Panc1 (cell line): ENCODE data around the gene LCOR. TPM values are rescaled to one million over a fixed set of nuclear protein-coding genes. Genes with fewer than 3 reads are reported as not detected.
A peak's percentile ranks its signal among the peaks of the same experiment; 100 is the strongest.

Experiments used
- ATAC-seq: fragments of 200-7000 bp; cut with Tn5 transposase; 2 replicates; pipeline ENCODE4 v1.9.1; 2020; ENCODE audit warnings: mild to moderate bottlenecking, moderate library complexity
- BruUV-seq: library from RNA; stranded (reverse); fragments of 400-500 nt; replicated peaks from 2 replicates; lab custom pipeline; 2021; lab: Mats Ljungman, UMichigan
- CTCF ChIA-PET: fragments of 300-600 bp; sonication (Branson Sonifier 250); formaldehyde crosslinking; loops from one replicate; lab custom pipeline; 2022; ENCODE audit warnings: antibody characterized with exemption; lab: Charles Lee
- POLR2A ChIA-PET: fragments of 300-600 bp; sonication (Branson Sonifier 250); formaldehyde crosslinking; loops from one replicate; lab custom pipeline; 2022; ENCODE audit warnings: antibody characterized with exemption; lab: Charles Lee
- DNase-seq: peaks from one replicate; pipeline ENCODE4 v3.0.0-alpha.2; 2010; ENCODE audit warnings: low read depth, low spot score
- H3K27ac ChIP-seq: 2 replicates; pipeline ENCODE4 v1.5.1; 2011; ENCODE audit warnings: mild to moderate bottlenecking, low read length, inconsistent platforms
- H3K27me3 ChIP-seq: fragments of 200-500 bp; sonication (Bioruptor generic); 2 replicates; pipeline ENCODE4 v1.6.0; 2014; ENCODE audit warnings: low read length, inconsistent platforms; ENCODE audit not compliant: control insufficient read depth, insufficient read depth
- H3K36me3 ChIP-seq: fragments of 200-500 bp; sonication (Bioruptor generic); 2 replicates; pipeline ENCODE4 v1.5.1; 2014; ENCODE audit warnings: inconsistent platforms, mild to moderate bottlenecking, low read length, moderate library complexity; ENCODE audit not compliant: control insufficient read depth, insufficient read depth
- H3K4me1 ChIP-seq: 2 replicates; pipeline ENCODE4 v1.5.1; 2011; ENCODE audit warnings: inconsistent platforms, mild to moderate bottlenecking, low read length, moderate library complexity; ENCODE audit not compliant: control insufficient read depth, insufficient read depth
- H3K4me3 ChIP-seq, 2 experiments: 2 replicates each; pipeline ENCODE4 v1.5.1; 2011 to 2012; ENCODE audit warnings: low read depth in 2 of 2, low read length in 2 of 2, mild to moderate bottlenecking in 2 of 2, inconsistent platforms in 1 of 2, moderate library complexity in 1 of 2
- H3K9me3 ChIP-seq: fragments of 200-500 bp; sonication (Bioruptor generic); 2 replicates; pipeline ENCODE4 v1.5.1; 2014; ENCODE audit warnings: low read depth, mild to moderate bottlenecking, inconsistent platforms, low read length, moderate library complexity; ENCODE audit not compliant: control insufficient read depth, insufficient read depth
- POLR2AphosphoS5 ChIP-seq: IDR thresholded peaks from 2 replicates; pipeline ENCODE4 v1.6.1; 2012; ENCODE audit warnings: mild to moderate bottlenecking, low read depth, low read length, moderate library complexity
- SIN3A ChIP-seq: IDR thresholded peaks from 2 replicates; pipeline ENCODE4 v1.6.1; 2012; ENCODE audit warnings: low read depth, mild to moderate bottlenecking, low read length, moderate library complexity, borderline replicate concordance; ENCODE audit not compliant: insufficient read depth
- TCF7L2 ChIP-seq: IDR thresholded peaks from 2 replicates; pipeline ENCODE4 v1.6.1; 2011; ENCODE audit warnings: mild to moderate bottlenecking, low read depth, low read length, inconsistent platforms
- in situ Hi-C: cut with HindIII; loops from 2 replicates; pipeline ENCODE4 v1.10.0; 2016; ENCODE audit warnings: low sequenced_read_pairs, low pct_unique_long_range_greater_than_20kb
- intact Hi-C: fragments of 100-400 bp; cut with micrococcal nuclease; formaldehyde crosslinking; loops from one replicate; pipeline ENCODE4 v1.10.0; 2022; ENCODE audit not compliant: unreplicated experiment
- total RNA-seq: library from RNA; stranded (reverse); gene quantifications from one replicate; pipeline ENCODE4 v1.2.1, GENCODE V29; 2021; ENCODE audit not compliant: unreplicated experiment
- TF ChIP-seq, protein P1 (sequence below): fragments of 450-650 bp; IDR thresholded peaks from 2 replicates; pipeline ENCODE4 v1.5.1; 2017; ENCODE audit warnings: mild to moderate bottlenecking
- TF ChIP-seq, protein P2 (sequence below), 2 experiments: IDR thresholded peaks; 2 replicates each; pipeline ENCODE4 v1.6.1; 2011 to 2012; ENCODE audit warnings: low read depth in 2 of 2, control low read depth in 1 of 2, low read length in 1 of 2, mild to moderate bottlenecking in 1 of 2, moderate library complexity in 1 of 2; ENCODE audit not compliant: insufficient read depth in 1 of 2

Gene LCOR
- total RNA-seq, 1 experiment from 2014 or later: 58.0 TPM

DNA sequence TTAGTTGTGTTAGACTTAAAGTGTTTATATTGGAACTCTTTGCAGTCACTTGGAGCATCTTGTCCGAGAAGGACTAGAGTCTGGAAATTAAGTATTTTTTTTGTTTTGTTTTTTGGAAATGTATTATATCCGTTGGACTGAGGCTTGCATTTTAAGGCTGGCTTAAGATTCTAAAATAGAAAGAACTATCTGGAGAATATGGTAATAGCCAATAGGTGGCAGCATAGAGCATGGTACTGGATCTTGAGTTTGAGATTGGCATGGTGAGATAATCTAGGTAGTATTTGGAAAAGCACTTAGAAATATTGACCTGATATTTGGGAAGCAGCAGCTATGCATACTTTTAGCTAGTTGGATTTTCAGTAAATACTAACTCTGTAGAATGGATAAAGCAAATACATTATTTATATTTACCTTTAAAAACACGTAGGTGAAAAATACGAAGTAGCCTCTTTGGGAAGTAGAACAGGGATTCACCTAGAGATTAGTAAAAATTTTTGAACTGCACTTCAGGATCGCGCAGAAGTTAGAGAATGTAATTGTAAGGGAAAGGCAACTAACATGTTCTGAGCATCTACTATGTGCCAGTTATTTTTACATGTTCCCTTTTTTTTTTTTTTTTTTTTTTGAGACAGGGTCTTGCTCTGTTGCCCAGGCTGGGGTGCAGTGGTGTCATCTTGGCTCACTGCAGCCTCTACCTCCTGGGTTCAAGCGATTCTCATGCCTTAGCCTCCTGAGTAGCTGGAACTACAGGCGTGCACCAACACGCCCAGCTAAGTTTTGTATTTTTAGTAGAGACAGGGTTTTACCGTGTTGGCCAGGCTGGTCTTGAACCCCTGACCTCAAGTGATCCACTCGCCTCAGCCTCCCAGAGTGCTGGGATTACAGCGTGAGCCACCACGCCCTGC, 78.6 kb downstream of the LCOR start:
- no peak overlapping the region for H3K4me3 ChIP-seq
- TF ChIP-seq, protein P1, sequence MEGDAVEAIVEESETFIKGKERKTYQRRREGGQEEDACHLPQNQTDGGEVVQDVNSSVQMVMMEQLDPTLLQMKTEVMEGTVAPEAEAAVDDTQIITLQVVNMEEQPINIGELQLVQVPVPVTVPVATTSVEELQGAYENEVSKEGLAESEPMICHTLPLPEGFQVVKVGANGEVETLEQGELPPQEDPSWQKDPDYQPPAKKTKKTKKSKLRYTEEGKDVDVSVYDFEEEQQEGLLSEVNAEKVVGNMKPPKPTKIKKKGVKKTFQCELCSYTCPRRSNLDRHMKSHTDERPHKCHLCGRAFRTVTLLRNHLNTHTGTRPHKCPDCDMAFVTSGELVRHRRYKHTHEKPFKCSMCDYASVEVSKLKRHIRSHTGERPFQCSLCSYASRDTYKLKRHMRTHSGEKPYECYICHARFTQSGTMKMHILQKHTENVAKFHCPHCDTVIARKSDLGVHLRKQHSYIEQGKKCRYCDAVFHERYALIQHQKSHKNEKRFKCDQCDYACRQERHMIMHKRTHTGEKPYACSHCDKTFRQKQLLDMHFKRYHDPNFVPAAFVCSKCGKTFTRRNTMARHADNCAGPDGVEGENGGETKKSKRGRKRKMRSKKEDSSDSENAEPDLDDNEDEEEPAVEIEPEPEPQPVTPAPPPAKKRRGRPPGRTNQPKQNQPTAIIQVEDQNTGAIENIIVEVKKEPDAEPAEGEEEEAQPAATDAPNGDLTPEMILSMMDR: peak; percentile 82; the same call in 1 of the 2 replicates
- TF ChIP-seq, protein P2, sequence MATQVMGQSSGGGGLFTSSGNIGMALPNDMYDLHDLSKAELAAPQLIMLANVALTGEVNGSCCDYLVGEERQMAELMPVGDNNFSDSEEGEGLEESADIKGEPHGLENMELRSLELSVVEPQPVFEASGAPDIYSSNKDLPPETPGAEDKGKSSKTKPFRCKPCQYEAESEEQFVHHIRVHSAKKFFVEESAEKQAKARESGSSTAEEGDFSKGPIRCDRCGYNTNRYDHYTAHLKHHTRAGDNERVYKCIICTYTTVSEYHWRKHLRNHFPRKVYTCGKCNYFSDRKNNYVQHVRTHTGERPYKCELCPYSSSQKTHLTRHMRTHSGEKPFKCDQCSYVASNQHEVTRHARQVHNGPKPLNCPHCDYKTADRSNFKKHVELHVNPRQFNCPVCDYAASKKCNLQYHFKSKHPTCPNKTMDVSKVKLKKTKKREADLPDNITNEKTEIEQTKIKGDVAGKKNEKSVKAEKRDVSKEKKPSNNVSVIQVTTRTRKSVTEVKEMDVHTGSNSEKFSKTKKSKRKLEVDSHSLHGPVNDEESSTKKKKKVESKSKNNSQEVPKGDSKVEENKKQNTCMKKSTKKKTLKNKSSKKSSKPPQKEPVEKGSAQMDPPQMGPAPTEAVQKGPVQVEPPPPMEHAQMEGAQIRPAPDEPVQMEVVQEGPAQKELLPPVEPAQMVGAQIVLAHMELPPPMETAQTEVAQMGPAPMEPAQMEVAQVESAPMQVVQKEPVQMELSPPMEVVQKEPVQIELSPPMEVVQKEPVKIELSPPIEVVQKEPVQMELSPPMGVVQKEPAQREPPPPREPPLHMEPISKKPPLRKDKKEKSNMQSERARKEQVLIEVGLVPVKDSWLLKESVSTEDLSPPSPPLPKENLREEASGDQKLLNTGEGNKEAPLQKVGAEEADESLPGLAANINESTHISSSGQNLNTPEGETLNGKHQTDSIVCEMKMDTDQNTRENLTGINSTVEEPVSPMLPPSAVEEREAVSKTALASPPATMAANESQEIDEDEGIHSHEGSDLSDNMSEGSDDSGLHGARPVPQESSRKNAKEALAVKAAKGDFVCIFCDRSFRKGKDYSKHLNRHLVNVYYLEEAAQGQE (IDR thresholded peaks at IDR 0.05; ENCODE audit: insufficient read depth in 1 of 2, low read depth in 2 of 2, low read length in 1 of 2): no peak
- no peak for TF ChIP-seq SIN3A
- no peak overlapping the region for H3K27ac ChIP-seq
- no peaks in the 10 kb centered on the region; the same call in 1 of the 2 replicates for H3K4me1 ChIP-seq
- CTCF ChIA-PET: no interaction called here
- H3K36me3 ChIP-seq: no peaks in the 10 kb centered on the region
- in situ Hi-C loops: no loop called here
- peak; percentile 28 for DNase-seq
- ATAC-seq: no peak
- POLR2A ChIA-PET: no interaction called here
- no peaks in the 10 kb centered on the region for H3K9me3 ChIP-seq
- BruUV-seq: TSS peak; percentile 19
- H3K27me3 ChIP-seq: no peaks in the 10 kb centered on the region
- intact Hi-C loops: no loop called here

DNA sequence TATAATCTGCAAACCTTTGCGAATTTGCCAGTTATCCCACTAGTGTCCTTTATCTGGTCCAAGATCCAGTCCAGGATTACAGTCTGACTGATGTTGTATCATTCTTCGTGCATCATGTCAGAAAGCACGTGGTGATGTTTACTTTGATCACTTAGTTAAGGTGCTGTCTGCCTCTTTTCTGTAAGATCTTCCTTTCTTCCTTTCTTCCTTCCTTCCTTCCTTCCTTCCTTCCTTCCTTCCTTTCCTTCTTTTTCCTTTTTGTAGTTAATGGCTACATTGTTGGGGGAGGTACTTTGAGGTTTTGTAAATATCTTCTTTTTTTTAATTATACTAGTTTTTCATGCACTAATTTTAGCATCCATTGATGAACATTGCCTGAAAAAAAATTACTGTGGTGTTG, 80.3 kb downstream of the LCOR start:
- no peak for TF ChIP-seq POLR2AphosphoS5
- TF ChIP-seq, protein P1: no peak
- TF ChIP-seq, protein P2 (IDR thresholded peaks at IDR 0.05; ENCODE audit: insufficient read depth in 1 of 2, low read depth in 2 of 2, low read length in 1 of 2): no peak
- TF ChIP-seq TCF7L2: no peak
- no peak for TF ChIP-seq SIN3A
- in situ Hi-C loops: no loop called here
- Histone ChIP-seq H3K4me3 (no peak overlapping the region), H3K27me3 (no peaks in the 10 kb centered on the region), H3K4me1 (no peaks in the 10 kb centered on the region), H3K36me3 (no peaks in the 10 kb centered on the region), H3K9me3 (no peaks in the 10 kb centered on the region), H3K27ac (no peak overlapping the region)
- ATAC-seq (no peak), DNase-seq (no peak)
- ChIA-PET POLR2A (no interaction called here), CTCF (no interaction called here)
- intact Hi-C loops: no loop called here
- no TSS peak for BruUV-seq
